GM19099 (cell line): ENCODE results near the gene XXYLT1.

Experiments used
- POLR2A ChIP-seq: IDR thresholded peaks from 3 replicates; pipeline ENCODE4 v1.6.1; 2011; ENCODE audit warnings: low read depth; ENCODE audit not compliant: insufficient read length; ENCODE audit errors: extremely low read depth

XXYLT1 gene

GRCh38 chr3:195153653-195154052 is 117.3 kb downstream of the XXYLT1 start:
- TF ChIP-seq POLR2A, result no peak

GRCh38 chr3:195153130-195153529 is 117.8 kb downstream of the XXYLT1 start:
- no peak for TF ChIP-seq POLR2A

GRCh38 chr3:195151866-195152541 is 119.0 kb downstream of the XXYLT1 start:
- TF ChIP-seq POLR2A, result no peak

GRCh38 chr3:195151402-195151801 is 119.6 kb downstream of the XXYLT1 start:
- no peak for TF ChIP-seq POLR2A

- no peak for TF ChIP-seq POLR2A
These were observed 120.5 kb downstream of the XXYLT1 start for GRCh38 chr3:195150181-195151118.

GRCh38 chr3:195149292-195150030 is 121.5 kb downstream of the XXYLT1 start:
- peak; percentile 13 for TF ChIP-seq POLR2A

- TF ChIP-seq POLR2A, result no peak
These were observed 122.4 kb downstream of the XXYLT1 start for GRCh38 chr3:195148549-195148948.

GRCh38 chr3:195147649-195148080 is 123.3 kb downstream of the XXYLT1 start:
- peak; percentile 50 for TF ChIP-seq POLR2A

- no peak for TF ChIP-seq POLR2A
These were observed 124.8 kb downstream of the XXYLT1 start for GRCh38 chr3:195146131-195146530.

- no peak for TF ChIP-seq POLR2A
These were observed 125.4 kb downstream of the XXYLT1 start for GRCh38 chr3:195145579-195145978.

- TF ChIP-seq POLR2A, result no peak
These were observed 127.7 kb downstream of the XXYLT1 start for GRCh38 chr3:195143221-195143620.

- no peak for TF ChIP-seq POLR2A
These were observed 128.4 kb downstream of the XXYLT1 start for GRCh38 chr3:195142519-195142918.

GRCh38 chr3:195140816-195141793 is 129.9 kb downstream of the XXYLT1 start:
- TF ChIP-seq POLR2A, result no peak

- no peak for TF ChIP-seq POLR2A
These were observed 130.5 kb downstream of the XXYLT1 start for GRCh38 chr3:195140410-195140809.
